Glutamatergic neuron (in vitro differentiated cells): ENCODE data around the gene CDH26. TPM values are rescaled to one million over a fixed set of nuclear protein-coding genes. Genes with fewer than 3 reads are reported as not detected.

Source experiments
- DNase-seq: peaks from one replicate; pipeline ENCODE4 v3.0.0; 2022
- H3K27ac Mint-ChIP-seq: one replicate; pipeline ENCODE4 v1.8.0; 2020; ENCODE audit warnings: mild to moderate bottlenecking, mixed read lengths, inconsistent platforms; ENCODE audit not compliant: unreplicated experiment
- H3K27me3 Mint-ChIP-seq: one replicate; pipeline ENCODE4 v1.8.0; 2020; ENCODE audit warnings: mild to moderate bottlenecking, moderate library complexity, mixed read lengths, inconsistent platforms; ENCODE audit not compliant: unreplicated experiment
- H3K36me3 Mint-ChIP-seq: one replicate; pipeline ENCODE4 v1.8.0; 2020; ENCODE audit warnings: mild to moderate bottlenecking, mixed read lengths, inconsistent platforms; ENCODE audit not compliant: unreplicated experiment
- H3K4me1 Mint-ChIP-seq: one replicate; pipeline ENCODE4 v1.8.0; 2020; ENCODE audit warnings: mild to moderate bottlenecking, low read depth, mixed read lengths, inconsistent platforms; ENCODE audit not compliant: unreplicated experiment
- H3K4me3 Mint-ChIP-seq: one replicate; pipeline ENCODE4 v1.8.0; 2020; ENCODE audit warnings: mild to moderate bottlenecking, mixed read lengths, inconsistent platforms; ENCODE audit not compliant: unreplicated experiment
- H3K9me3 Mint-ChIP-seq: one replicate; pipeline ENCODE4 v1.8.0; 2020; ENCODE audit warnings: mild to moderate bottlenecking, moderate library complexity, mixed read lengths, inconsistent platforms; ENCODE audit not compliant: unreplicated experiment
- CTCF ChIP-seq: fragments of 200-600 bp; sonication (generic); IDR thresholded peaks from one replicate; pipeline ENCODE4 v1.5.0; 2021; ENCODE audit not compliant: partially characterized antibody, unreplicated experiment
- total RNA-seq: library from RNA; stranded (reverse); fragmentation: NEBNext Ultra II Directional; extraction: Animal tissue kit (Norgen Biotek cat#: 25700); gene quantifications from one replicate; pipeline ENCODE4 v1.2.1, GENCODE V29; 2021; ENCODE audit not compliant: unreplicated experiment

The CDH26 gene
- total RNA-seq, 1 donor from 2014 or later, result 0.76 TPM

DNA sequence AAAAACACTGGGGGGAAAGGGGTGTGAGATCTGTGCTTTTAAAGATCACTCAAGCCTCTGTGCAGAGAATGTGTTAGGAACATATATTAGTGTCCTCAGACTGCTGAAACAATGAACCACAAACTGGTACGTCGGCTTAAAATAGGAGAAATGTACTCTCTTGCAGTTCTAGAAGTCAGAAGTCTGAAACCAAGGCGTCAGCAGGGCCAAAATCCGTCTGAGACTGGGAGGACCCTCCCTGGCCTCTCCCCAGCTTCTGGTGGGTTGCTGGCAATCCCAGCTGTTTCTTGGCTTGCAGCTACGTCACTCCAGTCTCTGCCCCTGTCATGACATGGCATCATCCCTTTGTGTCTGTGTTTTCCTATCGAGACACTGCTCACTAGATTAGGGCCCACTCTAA is 3.9 kb downstream of the CDH26 start:
- no peaks in the 10 kb centered on the region for H3K27me3 Mint-ChIP-seq
- H3K4me1 Mint-ChIP-seq, result peaks cover 10% of the 10 kb centered on the region
- TF ChIP-seq CTCF, result no peak
- no peak overlapping the region for H3K27ac Mint-ChIP-seq
- no peak overlapping the region for H3K4me3 Mint-ChIP-seq
- DNase-seq, result no peak
- no peaks in the 10 kb centered on the region for H3K36me3 Mint-ChIP-seq
- H3K9me3 Mint-ChIP-seq, result no peaks in the 10 kb centered on the region

GRCh38 chr20:59966428-59966827 is 8.2 kb downstream of the CDH26 start:
- H3K4me1 Mint-ChIP-seq, result peaks cover 10% of the 10 kb centered on the region
- H3K4me3 Mint-ChIP-seq, result no peak overlapping the region
- DNase-seq, result no peak
- no peaks in the 10 kb centered on the region for H3K36me3 Mint-ChIP-seq
- H3K9me3 Mint-ChIP-seq, result no peaks in the 10 kb centered on the region
- H3K27ac Mint-ChIP-seq, result no peak overlapping the region
- no peak for TF ChIP-seq CTCF
- H3K27me3 Mint-ChIP-seq, result no peaks in the 10 kb centered on the region

DNA sequence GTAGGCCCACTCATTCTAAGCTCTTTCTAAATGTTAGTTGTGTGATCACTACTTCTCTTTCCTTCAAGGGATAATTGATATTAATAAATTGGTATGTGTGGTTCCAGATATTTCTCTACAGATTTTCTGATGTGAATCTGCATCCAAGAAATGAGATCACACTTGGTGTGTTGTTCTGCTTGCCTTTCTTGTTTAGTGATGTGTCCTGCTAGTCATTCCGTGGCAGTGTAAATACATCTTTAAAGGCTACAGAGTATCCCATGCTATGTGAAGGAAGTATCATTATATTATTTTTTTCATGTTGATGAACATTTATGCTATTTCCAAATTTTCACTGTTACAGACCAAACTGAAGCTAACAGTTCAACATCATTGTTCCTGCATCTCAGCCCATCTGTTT is 13.2 kb downstream of the CDH26 start:
- no peak for TF ChIP-seq CTCF
- Mint-ChIP-seq H3K27me3 (peaks cover 2% of the 10 kb centered on the region), H3K9me3 (peaks cover 2% of the 10 kb centered on the region), H3K27ac (no peak overlapping the region), H3K36me3 (no peaks in the 10 kb centered on the region), H3K4me1 (no peaks in the 10 kb centered on the region), H3K4me3 (no peak overlapping the region)
- no peak for DNase-seq

DNA sequence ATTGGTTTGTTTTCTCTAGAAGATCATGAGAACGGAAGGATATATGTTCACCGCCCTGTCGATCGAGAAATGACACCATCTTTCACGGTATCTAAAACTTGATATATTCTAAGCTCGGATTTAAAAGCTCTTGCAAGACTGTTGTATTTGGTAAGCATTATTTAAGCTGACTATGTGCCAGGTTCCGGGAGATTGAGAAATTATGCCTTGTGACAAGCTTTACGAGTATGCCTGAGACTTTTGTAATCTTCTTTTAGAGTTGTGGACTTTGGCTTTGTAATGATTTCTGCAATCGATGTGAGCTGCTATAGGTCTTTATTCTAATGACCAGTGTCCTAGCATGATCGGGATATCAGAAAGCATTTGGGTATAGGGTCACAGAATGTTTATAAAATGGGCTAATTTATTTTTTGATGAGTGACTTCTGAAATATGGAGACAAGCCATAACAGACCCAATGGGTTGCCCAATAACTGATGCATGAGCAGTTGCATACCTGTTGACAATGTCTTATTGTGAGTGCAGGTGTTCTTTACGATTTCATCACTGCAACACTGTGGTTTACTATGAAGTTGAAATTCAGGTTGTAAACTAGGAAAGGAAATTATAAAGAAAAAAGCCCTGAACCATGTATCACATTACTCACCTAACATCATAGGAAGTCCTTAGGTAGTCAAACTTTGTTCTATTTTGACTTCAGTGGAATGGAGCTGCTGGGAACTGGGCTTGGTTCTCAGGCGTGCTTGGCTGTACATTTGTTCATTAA is 14.0 kb downstream of the CDH26 start:
- no peak overlapping the region for H3K27ac Mint-ChIP-seq
- no peak for TF ChIP-seq CTCF

DNA sequence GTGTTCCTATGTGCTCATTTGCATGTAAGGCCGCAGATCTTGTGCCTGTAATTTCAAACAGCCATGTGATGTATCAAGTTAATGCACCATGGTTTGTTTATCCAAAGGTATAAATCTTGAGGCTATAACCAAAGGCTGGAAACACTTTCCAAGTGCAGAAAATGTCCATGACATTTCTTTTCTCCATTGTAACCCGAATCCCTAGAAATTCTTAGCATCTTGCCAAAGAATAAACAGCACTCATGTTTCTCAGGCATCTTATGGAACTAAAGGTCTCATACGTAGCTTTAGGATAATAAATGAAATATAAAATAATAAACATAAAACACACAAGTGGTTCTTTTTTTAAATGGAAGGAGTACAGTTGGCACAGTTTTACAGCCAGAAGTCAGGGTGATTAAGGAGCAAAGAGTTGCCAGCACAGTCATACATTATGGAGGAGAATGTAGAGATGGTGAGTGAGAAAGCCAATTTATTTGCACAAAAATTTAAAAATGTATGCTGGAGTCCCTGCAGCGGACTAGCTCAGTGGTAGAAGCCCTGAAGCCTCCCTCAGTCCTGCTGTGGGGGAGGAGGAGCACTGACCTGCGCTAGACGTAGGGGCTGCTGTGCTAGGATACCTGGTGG is 18.0 kb downstream of the CDH26 start:
- Mint-ChIP-seq H3K27ac (no peak overlapping the region), H3K36me3 (peaks cover 8% of the 10 kb centered on the region), H3K4me3 (no peak overlapping the region), H3K9me3 (peaks cover 4% of the 10 kb centered on the region), H3K27me3 (peaks cover 2% of the 10 kb centered on the region), H3K4me1 (no peaks in the 10 kb centered on the region)
- DNase-seq, result no peak
- TF ChIP-seq CTCF, result no peak

More for the DNA sequence above, 14.0 kb downstream of the CDH26 start:
- H3K4me3 Mint-ChIP-seq, result no peak overlapping the region
- no peaks in the 10 kb centered on the region for H3K36me3 Mint-ChIP-seq
- no peaks in the 10 kb centered on the region for H3K4me1 Mint-ChIP-seq
- peaks cover 2% of the 10 kb centered on the region for H3K27me3 Mint-ChIP-seq
- DNase-seq, result no peak
- peaks cover 2% of the 10 kb centered on the region for H3K9me3 Mint-ChIP-seq
